ENCODE measurements around the gene SLC24A3.

SLC24A3 gene

GRCh38 chr20:19274001-19274400, 61.6 kb downstream of the SLC24A3 start:
- 94% methylated on average over 5 of the region's 5 CpGs for WGBS
- H3K4me1 ChIP-seq (ENCODE audit: insufficient read depth, low read length): no peaks in the 10 kb centered on the region

DNA sequence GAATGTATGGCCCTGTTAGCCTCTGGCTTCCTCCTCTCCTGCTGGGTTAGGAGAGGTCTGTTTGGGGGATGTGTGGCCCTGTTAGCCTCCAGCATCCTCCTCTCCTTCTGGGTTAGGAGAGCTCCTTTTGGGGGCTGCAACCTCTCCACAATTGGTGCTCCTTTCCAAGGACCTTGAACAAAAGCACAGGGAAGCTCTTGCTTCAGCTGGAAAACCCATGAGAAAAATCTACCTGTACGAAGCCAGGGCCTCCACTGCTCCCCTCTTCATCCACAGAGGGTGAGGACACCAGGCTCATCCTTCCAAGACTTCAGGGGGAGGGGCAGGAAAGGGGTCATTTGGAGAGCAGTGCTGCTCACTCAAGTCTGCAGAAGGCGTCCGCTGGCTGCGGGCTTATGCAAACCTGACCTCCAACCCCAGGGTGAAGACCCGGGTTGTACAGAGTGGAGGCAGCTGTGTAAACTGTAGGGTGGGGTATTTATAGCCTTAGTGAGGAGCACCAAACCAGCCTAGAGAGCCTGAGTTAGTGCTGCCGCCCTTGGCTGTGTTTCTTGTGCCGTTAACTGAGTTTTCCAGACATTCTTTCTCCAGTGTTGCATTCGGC, 62.1 kb downstream of the SLC24A3 start:
- no peaks in the 10 kb centered on the region for H3K36me3 ChIP-seq (ENCODE audit: insufficient read depth, low read length)
- no peak overlapping the region for H3K9ac ChIP-seq (ENCODE audit: low read depth, low read length)
- no peak overlapping the region for H3K27ac ChIP-seq (ENCODE audit: low read depth, low read length)
- H3K9me3 ChIP-seq (ENCODE audit: insufficient read depth, low read depth, low read length): no peaks in the 10 kb centered on the region
- no peak overlapping the region for H3K4me3 ChIP-seq (ENCODE audit: low read length)
- H3K4me1 ChIP-seq (ENCODE audit: insufficient read depth, low read length): no peaks in the 10 kb centered on the region
- H3K27me3 ChIP-seq (ENCODE audit: insufficient read depth, low read length): no peaks in the 10 kb centered on the region
- 93% methylated on average over 8 of the region's 8 CpGs for WGBS

More at GRCh38 chr20:19274001-19274400, 61.6 kb downstream of the SLC24A3 start:
- Histone ChIP-seq H3K9ac (ENCODE audit: low read depth, low read length) (no peak overlapping the region), H3K27ac (ENCODE audit: low read depth, low read length) (no peak overlapping the region), H3K4me3 (ENCODE audit: low read length) (no peak overlapping the region), H3K9me3 (ENCODE audit: insufficient read depth, low read depth, low read length) (no peaks in the 10 kb centered on the region), H3K27me3 (ENCODE audit: insufficient read depth, low read length) (no peaks in the 10 kb centered on the region), H3K36me3 (ENCODE audit: insufficient read depth, low read length) (no peaks in the 10 kb centered on the region)

DNA sequence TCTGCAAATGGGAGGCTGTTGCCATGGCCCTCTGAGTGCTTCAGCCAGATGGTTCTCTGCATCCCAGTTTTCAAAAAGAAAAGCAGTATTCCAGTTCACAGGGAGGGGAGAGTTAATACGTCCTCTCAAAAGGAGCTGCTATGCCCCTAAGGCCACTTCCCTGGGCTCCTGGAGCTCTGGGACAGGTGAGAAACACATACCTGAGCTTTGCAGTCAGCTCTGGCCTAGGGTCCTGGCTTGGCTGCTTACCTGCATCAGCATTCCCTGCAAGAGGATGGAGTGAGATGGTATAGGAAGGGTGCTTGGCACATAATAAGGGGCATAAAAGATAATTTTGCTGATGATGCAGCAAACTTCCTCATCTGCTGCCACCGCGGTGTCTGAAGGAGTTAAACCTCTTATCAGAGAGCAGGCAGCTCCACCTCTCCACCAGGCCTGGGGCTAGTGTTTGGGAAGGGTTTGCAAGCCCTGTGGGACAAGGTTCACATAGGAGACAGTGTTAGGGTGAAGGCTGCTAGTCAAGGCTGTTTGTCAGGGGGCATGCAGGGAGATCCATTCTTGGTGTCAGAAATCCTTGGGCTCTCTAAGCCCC, 62.7 kb downstream of the SLC24A3 start:
- Histone ChIP-seq H3K9me3 (ENCODE audit: insufficient read depth, low read depth, low read length) (no peaks in the 10 kb centered on the region), H3K4me3 (ENCODE audit: low read length) (no peak overlapping the region), H3K36me3 (ENCODE audit: insufficient read depth, low read length) (no peaks in the 10 kb centered on the region), H3K27ac (ENCODE audit: low read depth, low read length) (no peak overlapping the region), H3K27me3 (ENCODE audit: insufficient read depth, low read length) (no peaks in the 10 kb centered on the region), H3K4me1 (ENCODE audit: insufficient read depth, low read length) (no peaks in the 10 kb centered on the region), H3K9ac (ENCODE audit: low read depth, low read length) (no peak overlapping the region)
- 84% methylated on average over 3 of the region's 3 CpGs for WGBS

DNA sequence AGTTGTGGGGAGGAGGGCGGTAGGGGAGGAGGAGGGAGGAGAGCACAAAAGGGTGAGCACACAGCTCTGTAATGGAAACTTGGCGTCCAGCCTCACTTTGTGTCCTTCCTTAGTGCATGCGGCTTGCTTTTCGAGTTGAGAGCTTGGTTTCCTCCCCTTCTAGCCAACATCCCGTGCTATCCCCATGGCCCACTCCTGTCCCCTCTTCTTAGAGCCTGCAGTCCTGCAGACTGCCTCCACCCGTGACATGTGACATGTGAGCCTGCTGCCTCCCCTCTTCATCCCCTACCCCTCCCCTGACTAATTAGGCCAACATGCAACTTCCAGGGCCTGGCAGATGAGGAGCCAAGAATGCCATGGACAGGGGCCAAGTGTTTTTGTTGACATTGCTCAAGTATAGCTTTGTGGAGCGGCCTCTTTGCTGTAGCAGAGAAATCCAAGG, 63.2 kb downstream of the SLC24A3 start:
- no peaks in the 10 kb centered on the region for H3K36me3 ChIP-seq (ENCODE audit: insufficient read depth, low read length)
- H3K4me1 ChIP-seq (ENCODE audit: insufficient read depth, low read length): no peaks in the 10 kb centered on the region
- no peak overlapping the region for H3K4me3 ChIP-seq (ENCODE audit: low read length)
- H3K27me3 ChIP-seq (ENCODE audit: insufficient read depth, low read length): no peaks in the 10 kb centered on the region
- WGBS: 83% methylated on average over 7 of the region's 7 CpGs
- H3K9me3 ChIP-seq (ENCODE audit: insufficient read depth, low read depth, low read length): no peaks in the 10 kb centered on the region
- H3K27ac ChIP-seq (ENCODE audit: low read depth, low read length): no peak overlapping the region
- H3K9ac ChIP-seq (ENCODE audit: low read depth, low read length): no peak overlapping the region

DNA sequence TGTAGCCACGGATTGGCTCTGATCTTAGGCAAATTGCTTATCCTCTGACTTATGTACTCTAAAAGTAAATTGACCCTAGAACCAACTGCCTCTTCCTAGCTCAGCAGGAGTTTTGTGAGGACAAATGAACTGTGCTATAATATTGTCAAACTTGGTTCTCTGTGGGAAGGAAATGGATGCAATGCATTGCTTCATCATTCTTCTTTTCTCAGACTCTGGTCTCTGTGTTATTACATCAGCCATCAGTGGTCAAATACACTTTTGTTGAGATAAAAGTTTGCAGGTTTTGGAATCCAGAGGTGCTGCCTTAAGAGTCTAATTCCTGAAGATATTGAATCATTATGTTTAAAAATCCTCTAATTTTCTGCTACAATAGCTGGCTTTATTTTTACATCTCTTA, 64.9 kb downstream of the SLC24A3 start:
- no peaks in the 10 kb centered on the region for H3K36me3 ChIP-seq (ENCODE audit: insufficient read depth, low read length)
- H3K4me3 ChIP-seq (ENCODE audit: low read length): no peak overlapping the region
- no peak overlapping the region for H3K27ac ChIP-seq (ENCODE audit: low read depth, low read length)
- no peaks in the 10 kb centered on the region for H3K4me1 ChIP-seq (ENCODE audit: insufficient read depth, low read length)
- H3K27me3 ChIP-seq (ENCODE audit: insufficient read depth, low read length): no peaks in the 10 kb centered on the region
- H3K9ac ChIP-seq (ENCODE audit: low read depth, low read length): no peak overlapping the region
- no peaks in the 10 kb centered on the region for H3K9me3 ChIP-seq (ENCODE audit: insufficient read depth, low read depth, low read length)
- WGBS: 92% methylated on average over 1 of the region's 1 CpG

GRCh38 chr20:19283490-19284025, 71.1 kb downstream of the SLC24A3 start:
- WGBS: 90% methylated on average over 6 of the region's 6 CpGs
- H3K27me3 ChIP-seq (ENCODE audit: insufficient read depth, low read length): no peaks in the 10 kb centered on the region
- no peaks in the 10 kb centered on the region for H3K9me3 ChIP-seq (ENCODE audit: insufficient read depth, low read depth, low read length)
- H3K4me3 ChIP-seq (ENCODE audit: low read length): no peak overlapping the region
- H3K9ac ChIP-seq (ENCODE audit: low read depth, low read length): no peak overlapping the region
- H3K4me1 ChIP-seq (ENCODE audit: insufficient read depth, low read length): no peaks in the 10 kb centered on the region
- H3K27ac ChIP-seq (ENCODE audit: low read depth, low read length): no peak overlapping the region
- no peaks in the 10 kb centered on the region for H3K36me3 ChIP-seq (ENCODE audit: insufficient read depth, low read length)

- Histone ChIP-seq H3K4me1 (ENCODE audit: insufficient read depth, low read length) (no peaks in the 10 kb centered on the region), H3K36me3 (ENCODE audit: insufficient read depth, low read length) (no peaks in the 10 kb centered on the region), H3K4me3 (ENCODE audit: low read length) (no peak overlapping the region), H3K9me3 (ENCODE audit: insufficient read depth, low read depth, low read length) (no peaks in the 10 kb centered on the region), H3K27ac (ENCODE audit: low read depth, low read length) (no peak overlapping the region), H3K9ac (ENCODE audit: low read depth, low read length) (no peak overlapping the region), H3K27me3 (ENCODE audit: insufficient read depth, low read length) (no peaks in the 10 kb centered on the region)
- 91% methylated on average over 3 of the region's 3 CpGs for WGBS
Measured at GRCh38 chr20:19284400-19285178, 72.1 kb downstream of the SLC24A3 start.

GRCh38 chr20:19285436-19285835, 73.0 kb downstream of the SLC24A3 start:
- 100% methylated on average over 2 of the region's 2 CpGs for WGBS
- H3K9me3 ChIP-seq (ENCODE audit: insufficient read depth, low read depth, low read length): no peaks in the 10 kb centered on the region
- no peak overlapping the region for H3K9ac ChIP-seq (ENCODE audit: low read depth, low read length)
- no peak overlapping the region for H3K4me3 ChIP-seq (ENCODE audit: low read length)
- no peaks in the 10 kb centered on the region for H3K4me1 ChIP-seq (ENCODE audit: insufficient read depth, low read length)
- H3K36me3 ChIP-seq (ENCODE audit: insufficient read depth, low read length): no peaks in the 10 kb centered on the region
- no peaks in the 10 kb centered on the region for H3K27me3 ChIP-seq (ENCODE audit: insufficient read depth, low read length)
- H3K27ac ChIP-seq (ENCODE audit: low read depth, low read length): no peak overlapping the region

GRCh38 chr20:19288061-19288460, 75.6 kb downstream of the SLC24A3 start:
- Histone ChIP-seq H3K9me3 (ENCODE audit: insufficient read depth, low read depth, low read length) (no peaks in the 10 kb centered on the region), H3K27ac (ENCODE audit: low read depth, low read length) (no peak overlapping the region), H3K4me3 (ENCODE audit: low read length) (no peak overlapping the region), H3K36me3 (ENCODE audit: insufficient read depth, low read length) (no peaks in the 10 kb centered on the region), H3K4me1 (ENCODE audit: insufficient read depth, low read length) (no peaks in the 10 kb centered on the region), H3K27me3 (ENCODE audit: insufficient read depth, low read length) (no peaks in the 10 kb centered on the region), H3K9ac (ENCODE audit: low read depth, low read length) (no peak overlapping the region)
- WGBS: 100% methylated on average over 1 of the region's 2 CpGs

DNA sequence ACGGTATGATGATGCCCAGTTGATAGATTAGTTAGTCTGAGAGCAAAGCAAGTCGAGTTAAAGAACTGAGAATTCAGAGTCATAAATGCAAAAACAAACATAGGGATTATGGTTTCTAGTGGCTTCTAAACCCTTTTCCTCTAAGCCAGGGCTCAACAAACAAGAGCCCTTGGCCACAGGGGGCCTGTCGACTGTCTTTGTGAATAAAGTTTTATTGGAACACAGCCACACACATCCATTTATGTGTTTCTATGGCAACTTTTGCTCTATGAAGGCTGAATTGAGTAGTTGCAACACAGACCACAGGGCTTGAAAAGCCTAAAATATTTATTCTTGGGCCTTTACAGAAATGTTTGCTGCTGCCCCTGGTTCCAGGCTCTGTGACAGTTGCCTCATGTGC, 76.2 kb downstream of the SLC24A3 start:
- Histone ChIP-seq H3K9ac (ENCODE audit: low read depth, low read length) (no peak overlapping the region), H3K36me3 (ENCODE audit: insufficient read depth, low read length) (no peaks in the 10 kb centered on the region)

GRCh38 chr20:19289451-19289850, 77.0 kb downstream of the SLC24A3 start:
- H3K27me3 ChIP-seq (ENCODE audit: insufficient read depth, low read length): no peaks in the 10 kb centered on the region

More for the DNA sequence above, 76.2 kb downstream of the SLC24A3 start:
- no peaks in the 10 kb centered on the region for H3K27me3 ChIP-seq (ENCODE audit: insufficient read depth, low read length)
- no peak overlapping the region for H3K27ac ChIP-seq (ENCODE audit: low read depth, low read length)
- no peaks in the 10 kb centered on the region for H3K9me3 ChIP-seq (ENCODE audit: insufficient read depth, low read depth, low read length)
- H3K4me1 ChIP-seq (ENCODE audit: insufficient read depth, low read length): no peaks in the 10 kb centered on the region
- no peak overlapping the region for H3K4me3 ChIP-seq (ENCODE audit: low read length)
- 86% methylated on average over 2 of the region's 3 CpGs for WGBS

More at GRCh38 chr20:19289451-19289850, 77.0 kb downstream of the SLC24A3 start:
- 94% methylated on average over 4 of the region's 4 CpGs for WGBS
- Histone ChIP-seq H3K4me3 (ENCODE audit: low read length) (no peak overlapping the region), H3K27ac (ENCODE audit: low read depth, low read length) (no peak overlapping the region), H3K9me3 (ENCODE audit: insufficient read depth, low read depth, low read length) (no peaks in the 10 kb centered on the region), H3K9ac (ENCODE audit: low read depth, low read length) (no peak overlapping the region), H3K36me3 (ENCODE audit: insufficient read depth, low read length) (no peaks in the 10 kb centered on the region), H3K4me1 (ENCODE audit: insufficient read depth, low read length) (no peaks in the 10 kb centered on the region)
